HL-60/S4 (cell line): Measurements from ENCODE around the gene TCTN1.
"Not testable (repeated sequence)": the region's sequence is repeated elsewhere in the genome, so short reads cannot be mapped to it uniquely, and the experiment has no call there.

Experiments
- in situ Hi-C: fragments of 300-500 bp; cut with MboI; formaldehyde crosslinking; loops from 2 replicates; pipeline ENCODE4 v1.14.3; 2022; ENCODE audit warnings: low sequenced_read_pairs

TCTN1 gene

GRCh38 chr12:110636516-110636915 is 22.6 kb downstream of the TCTN1 start:
- in situ Hi-C loops, result no loop called here

- in situ Hi-C loops, result no loop called here
These were observed 24.0 kb downstream of the TCTN1 start for GRCh38 chr12:110637869-110638441.

- in situ Hi-C loops, result no loop called here
These were observed 24.9 kb downstream of the TCTN1 start for GRCh38 chr12:110638796-110639195.

GRCh38 chr12:110639336-110640141 is 25.6 kb downstream of the TCTN1 start:
- in situ Hi-C loops, result no loop called here

GRCh38 chr12:110640275-110641025 is 26.5 kb downstream of the TCTN1 start:
- in situ Hi-C loops, result no loop called here

- in situ Hi-C loops, result no loop called here
These were observed 27.6 kb downstream of the TCTN1 start for GRCh38 chr12:110641521-110641920.

GRCh38 chr12:110647631-110648040 is 33.7 kb downstream of the TCTN1 start:
- in situ Hi-C loops, result no loop called here

GRCh38 chr12:110649341-110649847 is 35.5 kb downstream of the TCTN1 start:
- in situ Hi-C loops, result no loop called here

GRCh38 chr12:110654238-110654637 is 40.3 kb downstream of the TCTN1 start:
- in situ Hi-C loops, result not testable (repeated sequence)

- in situ Hi-C loops, result no loop called here
These were observed 42.2 kb downstream of the TCTN1 start for GRCh38 chr12:110656071-110656655.

GRCh38 chr12:110657747-110658146 is 43.8 kb downstream of the TCTN1 start:
- in situ Hi-C loops, result no loop called here

GRCh38 chr12:110658242-110658641 is 44.3 kb downstream of the TCTN1 start:
- in situ Hi-C loops, result no loop called here

GRCh38 chr12:110658878-110659277 is 44.9 kb downstream of the TCTN1 start:
- in situ Hi-C loops, result no loop called here

GRCh38 chr12:110661337-110661972 is 47.5 kb downstream of the TCTN1 start:
- in situ Hi-C loops, result no loop called here

GRCh38 chr12:110666892-110667291 is 53.0 kb downstream of the TCTN1 start:
- in situ Hi-C loops, result no loop called here

- in situ Hi-C loops, result no loop called here
These were observed 53.7 kb downstream of the TCTN1 start for GRCh38 chr12:110667671-110668070.

- in situ Hi-C loops, result no loop called here
These were observed 54.7 kb downstream of the TCTN1 start for GRCh38 chr12:110668480-110669192.

GRCh38 chr12:110669193-110669502 is 55.2 kb downstream of the TCTN1 start:
- in situ Hi-C loops, result no loop called here

GRCh38 chr12:110670161-110670701 is 56.3 kb downstream of the TCTN1 start:
- in situ Hi-C loops, result no loop called here

GRCh38 chr12:110676171-110676570 is 62.2 kb downstream of the TCTN1 start:
- in situ Hi-C loops, result no loop called here
